ENCODE results near the gene C3. TPM values are rescaled to one million over a fixed set of nuclear protein-coding genes. Genes with fewer than 3 reads are reported as not detected.
"Not testable (repeated sequence)": the region's sequence is repeated elsewhere in the genome, so short reads cannot be mapped to it uniquely, and the experiment has no call there.

The C3 gene
- polyA plus RNA-seq, 2 of the 4 experiments (the other 2 are of a cell fraction) = 45.4 to 70.9 TPM

DNA sequence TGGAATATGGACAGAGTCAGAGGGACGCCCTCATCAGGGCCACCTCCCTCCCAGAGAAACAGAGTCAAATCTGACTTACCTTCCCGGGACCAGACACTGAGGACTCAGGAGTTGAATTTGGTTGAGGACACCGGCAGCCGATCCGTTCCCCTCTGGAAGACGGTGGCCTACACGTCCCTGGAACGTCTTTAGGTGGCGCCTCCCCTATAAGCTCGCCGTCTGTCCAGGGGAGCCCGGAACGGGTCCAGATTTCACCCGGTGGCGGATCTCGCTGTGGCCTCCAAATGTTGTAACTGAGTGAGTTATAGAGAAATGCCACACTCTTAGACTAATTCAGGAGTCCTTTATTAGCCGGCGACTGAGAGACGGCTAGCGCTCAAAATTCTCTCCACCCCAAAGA is 59.5 kb downstream of the C3 start:
- Histone ChIP-seq H3K4me3 (no peak overlapping the region), H3K9me3 (no peaks in the 10 kb centered on the region), H3K4me2 (no peak overlapping the region), H3K4me1 (no peaks in the 10 kb centered on the region), H3K27ac (no peak overlapping the region)
- FAIRE-seq = no peak
- ATAC-seq = no peak
- DNase-seq (ENCODE audit: low read depth in 1 of 2, low spot score in 1 of 2) = no peak
- ChIA-PET CTCF (no interaction called here), POLR2A (no interaction called here)
- TF ChIP-seq CBX8 (IDR thresholded peaks at IDR 0.05) (no peak), EP300 (IDR thresholded peaks at IDR 0.05) (no peak)
- WGBS (ENCODE audit: missing lambda C conversion rate) = 84% methylated on average over 20 of the region's 20 CpGs

DNA sequence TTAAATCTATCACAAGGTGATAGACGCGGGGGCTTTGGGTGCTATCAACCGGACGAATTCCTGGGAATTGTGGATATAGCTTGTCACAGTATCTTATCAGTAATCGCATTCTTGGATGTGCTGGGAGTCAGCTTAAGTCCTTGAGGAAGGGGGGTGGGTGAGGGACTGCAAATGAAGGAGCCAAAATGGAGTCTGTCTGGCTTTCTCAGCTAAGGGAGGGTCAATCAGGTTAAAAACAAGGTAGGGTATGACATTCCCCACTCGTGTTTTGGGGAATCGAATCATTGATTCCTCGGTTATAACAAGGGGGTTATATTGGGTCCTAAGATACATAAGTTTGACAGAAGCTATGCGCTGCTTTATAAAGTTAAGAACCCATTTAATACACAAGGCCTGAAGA is 64.1 kb downstream of the C3 start:
- H3K4me1 ChIP-seq; H3K9me3 ChIP-seq; DNase-seq (ENCODE audit: low read depth in 1 of 2, low spot score in 1 of 2); POLR2A ChIA-PET; ATAC-seq; H3K27ac ChIP-seq; H3K4me2 ChIP-seq; FAIRE-seq; H3K4me3 ChIP-seq: not testable (repeated sequence)
- 71% methylated on average over 9 of the region's 9 CpGs for WGBS (ENCODE audit: missing lambda C conversion rate)
- CTCF ChIA-PET = interaction anchor here (1.1 kb wide), 2 partner anchors 23 to 229 kb away, joined by 3 to 5 read pairs; no protein-coding TSS in a partner anchor

DNA sequence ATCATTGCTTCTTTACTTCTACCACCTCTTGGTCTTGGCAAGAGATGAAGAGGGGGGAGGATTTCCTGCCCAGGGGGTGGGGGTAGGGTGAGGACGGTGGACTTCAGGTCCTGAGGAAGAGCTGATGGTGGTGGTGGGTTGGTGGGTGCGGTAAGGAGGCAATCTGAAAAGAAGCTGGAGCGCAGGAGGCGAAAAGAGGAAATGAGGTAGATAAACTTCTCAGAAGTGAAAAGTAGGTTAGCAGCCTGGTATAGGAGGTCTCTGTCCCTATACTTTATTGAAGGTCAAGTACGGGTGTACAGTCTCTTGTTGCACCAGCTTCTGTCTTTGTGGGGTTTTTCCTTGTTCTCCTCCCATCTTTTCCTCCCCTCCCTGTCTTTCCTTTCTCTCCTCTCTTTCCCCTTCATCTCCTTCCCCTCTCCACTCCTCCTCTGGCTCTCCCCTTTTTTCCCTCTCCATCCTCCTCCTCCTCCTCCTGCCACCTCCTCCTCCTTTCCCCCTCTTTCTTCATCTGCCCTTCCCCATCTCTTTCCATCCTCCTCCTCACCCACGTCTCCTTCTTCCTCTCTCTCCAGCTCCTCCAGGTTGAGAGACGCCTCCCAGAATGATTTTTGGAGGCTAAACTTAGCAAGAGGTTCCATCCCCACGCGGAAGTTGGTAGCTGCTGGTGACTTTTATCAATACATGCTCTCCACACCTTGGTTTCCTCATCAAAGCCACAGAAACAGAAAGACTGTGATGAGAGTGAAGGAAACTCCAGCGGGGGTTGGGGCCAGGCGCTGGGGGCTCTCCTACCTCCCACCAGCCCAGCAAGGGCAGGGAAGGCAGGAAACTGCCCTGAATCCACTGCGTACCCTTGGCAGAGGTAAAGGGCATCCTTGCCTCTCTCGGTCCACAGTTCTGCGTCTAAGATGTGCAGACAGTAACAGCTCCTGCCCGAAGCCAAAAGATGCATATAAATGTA is 65.8 kb downstream of the C3 start:
- DNase-seq (ENCODE audit: low read depth in 1 of 2, low spot score in 1 of 2) = no peak
- 73% methylated on average over 13 of the region's 15 CpGs for WGBS (ENCODE audit: missing lambda C conversion rate)
- ATAC-seq = no peak
- Histone ChIP-seq H3K27ac (no peak overlapping the region), H3K4me1 (no peaks in the 10 kb centered on the region), H3K4me2 (no peak overlapping the region), H3K4me3 (no peak overlapping the region), H3K9me3 (peaks cover 3% of the 10 kb centered on the region; the same call in 1 of the 3 replicates)
- ChIA-PET CTCF (interaction anchor here (1.0 kb wide), 1 partner anchor 209 kb away, joined by 5 read pairs; no protein-coding TSS in a partner anchor), POLR2A (no interaction called here)
- no peak for TF ChIP-seq HEYL (CRISPR knock-in tag; IDR thresholded peaks at IDR 0.05)
- TF ChIP-seq, protein P1, sequence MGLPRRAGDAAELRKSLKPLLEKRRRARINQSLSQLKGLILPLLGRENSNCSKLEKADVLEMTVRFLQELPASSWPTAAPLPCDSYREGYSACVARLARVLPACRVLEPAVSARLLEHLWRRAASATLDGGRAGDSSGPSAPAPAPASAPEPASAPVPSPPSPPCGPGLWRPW (IDR thresholded peaks at IDR 0.05) = no peak
- FAIRE-seq = no peak

DNA sequence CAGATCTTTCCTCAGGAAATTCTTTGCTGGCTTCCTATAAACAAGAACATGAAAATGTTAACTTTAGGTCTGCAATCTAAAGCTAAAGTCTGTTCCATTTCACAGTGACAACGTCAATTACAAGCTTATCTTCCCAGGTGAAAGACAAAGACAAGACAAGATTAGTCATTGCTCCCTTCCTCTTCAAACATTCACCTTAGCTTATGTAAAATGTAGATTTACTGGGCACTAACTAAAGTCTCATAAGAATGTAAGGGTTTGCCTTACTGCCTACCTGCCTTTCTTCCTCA is 67.7 kb downstream of the C3 start:
- CTCF ChIA-PET = interaction anchor here (1.1 to 1.9 kb wide), 4 partner anchors 17 to 211 kb away, joined by 4 to 9 read pairs (median 4); no protein-coding TSS in a partner anchor
- Histone ChIP-seq H3K9me3 (peaks cover 3% of the 10 kb centered on the region; the same call in 1 of the 3 replicates), H3K4me3 (no peak overlapping the region), H3K27ac (no peak overlapping the region), H3K4me1 (no peaks in the 10 kb centered on the region), H3K4me2 (no peak overlapping the region)
- FAIRE-seq = no peak
- POLR2A ChIA-PET = no interaction called here
- TF ChIP-seq ESRRA (IDR thresholded peaks at IDR 0.05; ENCODE audit: borderline replicate concordance, low read length) (no peak), CHD2 (IDR thresholded peaks at IDR 0.05; ENCODE audit: low read length, partially characterized antibody) (no peak), KDM5A (IDR thresholded peaks at IDR 0.05) (no peak), HOXA7 (CRISPR knock-in tag; IDR thresholded peaks at IDR 0.05) (no peak), RNF2 (IDR thresholded peaks at IDR 0.05; ENCODE audit: borderline replicate concordance, low read depth) (no peak), PHF8 (IDR thresholded peaks at IDR 0.05; ENCODE audit: borderline replicate concordance, low read depth) (no peak), CHD4 (IDR thresholded peaks at IDR 0.05; ENCODE audit: borderline replicate concordance) (no peak), NR3C1 (IDR thresholded peaks at IDR 0.05) (no peak), TFCP2L1 (CRISPR knock-in tag; IDR thresholded peaks at IDR 0.05) (no peak), NPAS2 (CRISPR knock-in tag; IDR thresholded peaks at IDR 0.05; ENCODE audit: borderline replicate concordance) (no peak)
- TF ChIP-seq, protein P2, sequence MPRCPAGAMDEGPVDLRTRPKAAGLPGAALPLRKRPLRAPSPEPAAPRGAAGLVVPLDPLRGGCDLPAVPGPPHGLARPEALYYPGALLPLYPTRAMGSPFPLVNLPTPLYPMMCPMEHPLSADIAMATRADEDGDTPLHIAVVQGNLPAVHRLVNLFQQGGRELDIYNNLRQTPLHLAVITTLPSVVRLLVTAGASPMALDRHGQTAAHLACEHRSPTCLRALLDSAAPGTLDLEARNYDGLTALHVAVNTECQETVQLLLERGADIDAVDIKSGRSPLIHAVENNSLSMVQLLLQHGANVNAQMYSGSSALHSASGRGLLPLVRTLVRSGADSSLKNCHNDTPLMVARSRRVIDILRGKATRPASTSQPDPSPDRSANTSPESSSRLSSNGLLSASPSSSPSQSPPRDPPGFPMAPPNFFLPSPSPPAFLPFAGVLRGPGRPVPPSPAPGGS (IDR thresholded peaks at IDR 0.05) = no peak
- TF ChIP-seq, protein P3, sequence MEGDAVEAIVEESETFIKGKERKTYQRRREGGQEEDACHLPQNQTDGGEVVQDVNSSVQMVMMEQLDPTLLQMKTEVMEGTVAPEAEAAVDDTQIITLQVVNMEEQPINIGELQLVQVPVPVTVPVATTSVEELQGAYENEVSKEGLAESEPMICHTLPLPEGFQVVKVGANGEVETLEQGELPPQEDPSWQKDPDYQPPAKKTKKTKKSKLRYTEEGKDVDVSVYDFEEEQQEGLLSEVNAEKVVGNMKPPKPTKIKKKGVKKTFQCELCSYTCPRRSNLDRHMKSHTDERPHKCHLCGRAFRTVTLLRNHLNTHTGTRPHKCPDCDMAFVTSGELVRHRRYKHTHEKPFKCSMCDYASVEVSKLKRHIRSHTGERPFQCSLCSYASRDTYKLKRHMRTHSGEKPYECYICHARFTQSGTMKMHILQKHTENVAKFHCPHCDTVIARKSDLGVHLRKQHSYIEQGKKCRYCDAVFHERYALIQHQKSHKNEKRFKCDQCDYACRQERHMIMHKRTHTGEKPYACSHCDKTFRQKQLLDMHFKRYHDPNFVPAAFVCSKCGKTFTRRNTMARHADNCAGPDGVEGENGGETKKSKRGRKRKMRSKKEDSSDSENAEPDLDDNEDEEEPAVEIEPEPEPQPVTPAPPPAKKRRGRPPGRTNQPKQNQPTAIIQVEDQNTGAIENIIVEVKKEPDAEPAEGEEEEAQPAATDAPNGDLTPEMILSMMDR (IDR thresholded peaks at IDR 0.05) = no peak
- no peak for DNase-seq (ENCODE audit: low read depth in 1 of 2, low spot score in 1 of 2)
- WGBS (ENCODE audit: missing lambda C conversion rate) = 27% methylated on average over 1 of the region's 1 CpG
- no peak for ATAC-seq
